Esophagus squamous epithelium (tissue), 4 donors: ENCODE measurements around the gene PIGU.

Source experiments
- POLR2A ChIP-seq, 4 donors: fragments of 450-650 bp; IDR thresholded peaks; one replicate each; pipeline ENCODE4 v1.6.1; 2017; ENCODE audit warnings: antibody characterized with exemption in 4 of 4, mild to moderate bottlenecking in 4 of 4, moderate library complexity in 3 of 4
- TF ChIP-seq, protein P1 (sequence below), 6 experiments: fragments of 450-650 bp in 4 of 6; fragments of 200-600 bp in 2 of 6; sonication (generic) in 2 of 6; IDR thresholded peaks; one replicate each; pipeline ENCODE4 v1.5.1; 2016 to 2019; ENCODE audit warnings: antibody characterized with exemption in 6 of 6, mild to moderate bottlenecking in 4 of 6, moderate library complexity in 4 of 6

- no peak for TF ChIP-seq POLR2A (IDR thresholded peaks at IDR 0.05)
- TF ChIP-seq, protein P1, sequence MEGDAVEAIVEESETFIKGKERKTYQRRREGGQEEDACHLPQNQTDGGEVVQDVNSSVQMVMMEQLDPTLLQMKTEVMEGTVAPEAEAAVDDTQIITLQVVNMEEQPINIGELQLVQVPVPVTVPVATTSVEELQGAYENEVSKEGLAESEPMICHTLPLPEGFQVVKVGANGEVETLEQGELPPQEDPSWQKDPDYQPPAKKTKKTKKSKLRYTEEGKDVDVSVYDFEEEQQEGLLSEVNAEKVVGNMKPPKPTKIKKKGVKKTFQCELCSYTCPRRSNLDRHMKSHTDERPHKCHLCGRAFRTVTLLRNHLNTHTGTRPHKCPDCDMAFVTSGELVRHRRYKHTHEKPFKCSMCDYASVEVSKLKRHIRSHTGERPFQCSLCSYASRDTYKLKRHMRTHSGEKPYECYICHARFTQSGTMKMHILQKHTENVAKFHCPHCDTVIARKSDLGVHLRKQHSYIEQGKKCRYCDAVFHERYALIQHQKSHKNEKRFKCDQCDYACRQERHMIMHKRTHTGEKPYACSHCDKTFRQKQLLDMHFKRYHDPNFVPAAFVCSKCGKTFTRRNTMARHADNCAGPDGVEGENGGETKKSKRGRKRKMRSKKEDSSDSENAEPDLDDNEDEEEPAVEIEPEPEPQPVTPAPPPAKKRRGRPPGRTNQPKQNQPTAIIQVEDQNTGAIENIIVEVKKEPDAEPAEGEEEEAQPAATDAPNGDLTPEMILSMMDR (IDR thresholded peaks at IDR 0.05): no peak
Measured at GRCh38 chr20:34680586-34681175, 3.8 kb upstream of the PIGU start.
